ENCODE results near the gene TRAM2. TPM values are rescaled to one million over a fixed set of nuclear protein-coding genes. Genes with fewer than 3 reads are reported as not detected.

Gene TRAM2
- total and polyA plus RNA-seq, 10 of the 15 experiments (the other 5 are each of a cell fraction or from before 2014, with no cell fraction given): 2.5 to 15.0 (median 11.0) TPM

DNA sequence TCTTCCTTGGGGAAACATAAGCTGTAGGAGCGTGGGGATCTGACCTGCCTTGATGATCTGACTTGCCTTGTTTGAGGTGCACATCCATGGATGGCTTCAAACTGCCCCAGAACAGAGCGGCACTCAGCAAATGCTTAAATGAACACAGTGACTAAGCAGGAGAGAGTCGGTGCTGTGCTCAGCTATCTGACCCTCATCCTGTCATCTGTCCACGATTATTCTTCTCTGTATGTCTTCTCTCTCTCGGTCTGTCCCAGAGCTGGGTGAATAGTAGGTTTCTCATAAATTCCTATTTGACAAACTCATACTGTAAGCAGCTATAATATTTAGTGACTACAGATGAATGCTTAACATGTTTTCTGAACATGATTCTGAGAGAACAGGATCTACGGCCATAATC, 37.3 kb downstream of the TRAM2 start:
- no peaks in the 10 kb centered on the region for H3K27me3 ChIP-seq (replicated peaks in 1 of 2; ENCODE audit: control insufficient read depth in 2 of 2, insufficient read depth in 2 of 2, low read length in 1 of 2)
- no peak overlapping the region for H3K4me3 ChIP-seq
- no peaks in the 10 kb centered on the region for H4K20me1 ChIP-seq (ENCODE audit: control insufficient read depth, insufficient read depth)
- no peak for FAIRE-seq
- ChIA-PET RAD21 (ENCODE audit: unreplicated experiment) (interaction anchor here (1.6 kb wide), 1 partner anchor 123 kb away, joined by 3 read pairs; no protein-coding TSS in a partner anchor), SMC1A (ENCODE audit: uncharacterized antibody, unreplicated experiment) (interaction anchor here (0.6 to 5.5 kb wide), 2 partner anchors 10 to 42 kb away, joined by 3 to 51 read pairs; no protein-coding TSS in a partner anchor), CTCF (interaction anchor here (0.6 to 1.5 kb wide), 2 partner anchors 12 to 28 kb away, joined by 3 to 5 read pairs; no protein-coding TSS in a partner anchor), POLR2A (no interaction called here)
- peaks cover 40% of the 10 kb centered on the region for H3K4me1 ChIP-seq (ENCODE audit: control insufficient read depth, insufficient read depth, low read length)
- WGBS (ENCODE audit: insufficient coverage, insufficient replicate concordance, low lambda C conversion rate, missing lambda C conversion rate): 96% methylated on average over 6 of the region's 6 CpGs
- no peak overlapping the region for H2AFZ ChIP-seq (ENCODE audit: control insufficient read depth, low read depth, low read length)
- intact Hi-C loops (cut with micrococcal nuclease; ENCODE audit: unreplicated experiment) (no loop called here), in situ Hi-C loops (cut with MboI) (no loop called here)
- H3K79me2 ChIP-seq (ENCODE audit: control insufficient read depth, insufficient read depth, low read length): peaks cover 11% of the 10 kb centered on the region
- ATAC-seq: no peak
- no peaks in the 10 kb centered on the region for H3K9me3 ChIP-seq (replicated peaks; ENCODE audit: control insufficient read depth, insufficient read depth, low read length)
- H3K9ac ChIP-seq (ENCODE audit: control insufficient read depth, insufficient read depth, low read length): no peak overlapping the region
- DNase-seq (ENCODE audit: low read depth, low spot score): no peak
- no TSS peak for BruUV-seq (replicated peaks)
- H3K36me3 ChIP-seq (ENCODE audit: control insufficient read depth in 2 of 2, insufficient read depth in 2 of 2, low read length in 1 of 2): no peaks in the 10 kb centered on the region
- TF ChIP-seq PAX8 (IDR thresholded peaks at IDR 0.05) (no peak), GATAD2B (conservative IDR thresholded peaks at IDR 0.05; ENCODE audit: low read depth) (no peak), NFIC (IDR thresholded peaks at IDR 0.05; ENCODE audit: low read depth, low read length) (no peak), CHD1 (IDR thresholded peaks at IDR 0.05; ENCODE audit: low read depth, low read length) (no peak), NRF1 (conservative IDR thresholded peaks at IDR 0.05; ENCODE audit: low read depth, low read length) (no peak), HDGF (IDR thresholded peaks at IDR 0.05) (no peak), CREM (IDR thresholded peaks at IDR 0.05; ENCODE audit: low read depth) (no peak), SREBF2 (IDR thresholded peaks at IDR 0.05; ENCODE audit: low read length) (no peak), MTA3 (IDR thresholded peaks at IDR 0.05; ENCODE audit: borderline replicate concordance, low read length) (no peak), TCF12 (IDR thresholded peaks at IDR 0.05; ENCODE audit: low read depth, low read length) (no peak), ESRRA (IDR thresholded peaks at IDR 0.05; ENCODE audit: low read length) (no peak), EZH2 (IDR thresholded peaks at IDR 0.05; ENCODE audit: borderline replicate concordance, control insufficient read depth, low read depth, low read length) (no peak)
- TF ChIP-seq, protein P1, sequence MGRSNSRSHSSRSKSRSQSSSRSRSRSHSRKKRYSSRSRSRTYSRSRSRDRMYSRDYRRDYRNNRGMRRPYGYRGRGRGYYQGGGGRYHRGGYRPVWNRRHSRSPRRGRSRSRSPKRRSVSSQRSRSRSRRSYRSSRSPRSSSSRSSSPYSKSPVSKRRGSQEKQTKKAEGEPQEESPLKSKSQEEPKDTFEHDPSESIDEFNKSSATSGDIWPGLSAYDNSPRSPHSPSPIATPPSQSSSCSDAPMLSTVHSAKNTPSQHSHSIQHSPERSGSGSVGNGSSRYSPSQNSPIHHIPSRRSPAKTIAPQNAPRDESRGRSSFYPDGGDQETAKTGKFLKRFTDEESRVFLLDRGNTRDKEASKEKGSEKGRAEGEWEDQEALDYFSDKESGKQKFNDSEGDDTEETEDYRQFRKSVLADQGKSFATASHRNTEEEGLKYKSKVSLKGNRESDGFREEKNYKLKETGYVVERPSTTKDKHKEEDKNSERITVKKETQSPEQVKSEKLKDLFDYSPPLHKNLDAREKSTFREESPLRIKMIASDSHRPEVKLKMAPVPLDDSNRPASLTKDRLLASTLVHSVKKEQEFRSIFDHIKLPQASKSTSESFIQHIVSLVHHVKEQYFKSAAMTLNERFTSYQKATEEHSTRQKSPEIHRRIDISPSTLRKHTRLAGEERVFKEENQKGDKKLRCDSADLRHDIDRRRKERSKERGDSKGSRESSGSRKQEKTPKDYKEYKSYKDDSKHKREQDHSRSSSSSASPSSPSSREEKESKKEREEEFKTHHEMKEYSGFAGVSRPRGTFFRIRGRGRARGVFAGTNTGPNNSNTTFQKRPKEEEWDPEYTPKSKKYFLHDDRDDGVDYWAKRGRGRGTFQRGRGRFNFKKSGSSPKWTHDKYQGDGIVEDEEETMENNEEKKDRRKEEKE (IDR thresholded peaks at IDR 0.05): no peak
- TF ChIP-seq, protein P2, sequence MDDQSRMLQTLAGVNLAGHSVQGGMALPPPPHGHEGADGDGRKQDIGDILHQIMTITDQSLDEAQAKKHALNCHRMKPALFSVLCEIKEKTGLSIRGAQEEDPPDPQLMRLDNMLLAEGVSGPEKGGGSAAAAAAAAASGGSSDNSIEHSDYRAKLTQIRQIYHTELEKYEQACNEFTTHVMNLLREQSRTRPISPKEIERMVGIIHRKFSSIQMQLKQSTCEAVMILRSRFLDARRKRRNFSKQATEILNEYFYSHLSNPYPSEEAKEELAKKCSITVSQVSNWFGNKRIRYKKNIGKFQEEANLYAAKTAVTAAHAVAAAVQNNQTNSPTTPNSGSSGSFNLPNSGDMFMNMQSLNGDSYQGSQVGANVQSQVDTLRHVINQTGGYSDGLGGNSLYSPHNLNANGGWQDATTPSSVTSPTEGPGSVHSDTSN (IDR thresholded peaks at IDR 0.05; ENCODE audit: insufficient replicate concordance, low read depth, low read length): no peak
- TF ChIP-seq, protein P3, sequence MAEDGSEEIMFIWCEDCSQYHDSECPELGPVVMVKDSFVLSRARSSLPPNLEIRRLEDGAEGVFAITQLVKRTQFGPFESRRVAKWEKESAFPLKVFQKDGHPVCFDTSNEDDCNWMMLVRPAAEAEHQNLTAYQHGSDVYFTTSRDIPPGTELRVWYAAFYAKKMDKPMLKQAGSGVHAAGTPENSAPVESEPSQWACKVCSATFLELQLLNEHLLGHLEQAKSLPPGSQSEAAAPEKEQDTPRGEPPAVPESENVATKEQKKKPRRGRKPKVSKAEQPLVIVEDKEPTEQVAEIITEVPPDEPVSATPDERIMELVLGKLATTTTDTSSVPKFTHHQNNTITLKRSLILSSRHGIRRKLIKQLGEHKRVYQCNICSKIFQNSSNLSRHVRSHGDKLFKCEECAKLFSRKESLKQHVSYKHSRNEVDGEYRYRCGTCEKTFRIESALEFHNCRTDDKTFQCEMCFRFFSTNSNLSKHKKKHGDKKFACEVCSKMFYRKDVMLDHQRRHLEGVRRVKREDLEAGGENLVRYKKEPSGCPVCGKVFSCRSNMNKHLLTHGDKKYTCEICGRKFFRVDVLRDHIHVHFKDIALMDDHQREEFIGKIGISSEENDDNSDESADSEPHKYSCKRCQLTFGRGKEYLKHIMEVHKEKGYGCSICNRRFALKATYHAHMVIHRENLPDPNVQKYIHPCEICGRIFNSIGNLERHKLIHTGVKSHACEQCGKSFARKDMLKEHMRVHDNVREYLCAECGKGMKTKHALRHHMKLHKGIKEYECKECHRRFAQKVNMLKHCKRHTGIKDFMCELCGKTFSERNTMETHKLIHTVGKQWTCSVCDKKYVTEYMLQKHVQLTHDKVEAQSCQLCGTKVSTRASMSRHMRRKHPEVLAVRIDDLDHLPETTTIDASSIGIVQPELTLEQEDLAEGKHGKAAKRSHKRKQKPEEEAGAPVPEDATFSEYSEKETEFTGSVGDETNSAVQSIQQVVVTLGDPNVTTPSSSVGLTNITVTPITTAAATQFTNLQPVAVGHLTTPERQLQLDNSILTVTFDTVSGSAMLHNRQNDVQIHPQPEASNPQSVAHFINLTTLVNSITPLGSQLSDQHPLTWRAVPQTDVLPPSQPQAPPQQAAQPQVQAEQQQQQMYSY (CRISPR knock-in tag; IDR thresholded peaks at IDR 0.05): no peak
- TF ChIP-seq, protein P4, sequence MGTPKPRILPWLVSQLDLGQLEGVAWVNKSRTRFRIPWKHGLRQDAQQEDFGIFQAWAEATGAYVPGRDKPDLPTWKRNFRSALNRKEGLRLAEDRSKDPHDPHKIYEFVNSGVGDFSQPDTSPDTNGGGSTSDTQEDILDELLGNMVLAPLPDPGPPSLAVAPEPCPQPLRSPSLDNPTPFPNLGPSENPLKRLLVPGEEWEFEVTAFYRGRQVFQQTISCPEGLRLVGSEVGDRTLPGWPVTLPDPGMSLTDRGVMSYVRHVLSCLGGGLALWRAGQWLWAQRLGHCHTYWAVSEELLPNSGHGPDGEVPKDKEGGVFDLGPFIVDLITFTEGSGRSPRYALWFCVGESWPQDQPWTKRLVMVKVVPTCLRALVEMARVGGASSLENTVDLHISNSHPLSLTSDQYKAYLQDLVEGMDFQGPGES (IDR thresholded peaks at IDR 0.05): no peak
- H3K27ac ChIP-seq (ENCODE audit: control insufficient read depth, insufficient read depth): no peak overlapping the region
- H3K4me2 ChIP-seq (ENCODE audit: control insufficient read depth, insufficient read depth): no peak overlapping the region
